GM10248 (cell line): ENCODE data around the gene TMEM33.

ENCODE experiments used
- CTCF ChIA-PET: fragments of 300-600 bp; sonication (Branson Sonifier 250); formaldehyde crosslinking; extraction: SDS; loops from one replicate; lab custom pipeline; 2021; ENCODE audit warnings: antibody characterized with exemption; lab: Yijun Ruan, JAX
- POLR2A ChIA-PET: fragments of 350-650 bp; sonication (Branson Sonifier 250); formaldehyde crosslinking; extraction: SDS; loops from one replicate; lab custom pipeline; 2020; ENCODE audit warnings: antibody characterized with exemption; lab: Yijun Ruan, JAX
- DNase-seq: peaks from one replicate; pipeline ENCODE4 v3.0.0; 2012; ENCODE audit errors: extremely low spot score
- TF ChIP-seq, protein P1 (sequence below): IDR thresholded peaks from 2 replicates; pipeline ENCODE4 v1.5.1; 2012; ENCODE audit warnings: mild to moderate bottlenecking, low read depth; ENCODE audit errors: extremely low read depth, missing control alignments, control extremely low read depth

The TMEM33 gene

DNA sequence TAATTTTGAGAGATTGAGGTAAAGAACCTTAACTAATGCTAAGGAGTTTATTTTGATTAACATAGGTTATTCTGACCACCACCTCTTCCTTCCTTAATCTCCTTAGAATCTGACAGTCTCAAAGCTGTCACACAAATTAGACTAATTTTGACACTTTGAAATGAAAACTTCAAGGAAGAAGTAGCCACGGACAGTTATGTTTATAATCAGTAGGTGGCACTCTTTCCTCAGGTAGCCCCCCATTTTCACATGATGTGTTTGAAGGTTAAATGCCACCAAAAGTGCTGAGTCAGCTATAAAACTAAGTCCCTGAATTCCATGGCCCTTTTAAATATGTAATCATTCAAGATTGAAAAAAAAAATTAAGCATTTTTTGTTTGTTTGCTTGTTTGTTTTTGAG lies 22.4 kb downstream of the TMEM33 start:
- CTCF ChIA-PET: interaction anchor here (0.9 to 2.6 kb wide), 7 partner anchors 9 to 562 kb away, joined by 3 to 11 read pairs (median 4); no protein-coding TSS in a partner anchor
- POLR2A ChIA-PET: no interaction called here
- peak; percentile 50 for DNase-seq

DNA sequence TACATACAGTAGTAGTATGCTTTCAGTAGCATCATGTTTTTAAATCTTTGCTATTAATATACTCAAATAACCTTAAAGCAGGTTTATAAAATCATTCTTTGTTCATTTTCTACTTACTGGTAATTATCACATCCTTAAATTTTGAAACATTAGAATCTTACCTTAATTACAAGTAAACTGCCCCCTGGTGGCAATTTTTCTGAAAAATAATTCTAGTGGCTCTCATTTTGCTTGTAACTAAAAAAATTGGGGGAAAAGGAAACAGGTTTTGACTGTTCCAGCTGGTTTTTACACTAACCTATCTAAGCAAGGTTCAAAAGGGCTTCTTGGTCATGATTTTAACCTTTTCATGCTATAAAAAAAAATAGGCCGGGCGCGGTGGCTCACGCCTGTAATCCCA lies 27.9 kb downstream of the TMEM33 start:
- ChIA-PET POLR2A (no interaction called here), CTCF (interaction anchor here (0.9 to 1.8 kb wide), 3 partner anchors 9 to 48 kb away, joined by 3 to 10 read pairs (median 3); no protein-coding TSS in a partner anchor)
- DNase-seq: no peak
- TF ChIP-seq, protein P1, sequence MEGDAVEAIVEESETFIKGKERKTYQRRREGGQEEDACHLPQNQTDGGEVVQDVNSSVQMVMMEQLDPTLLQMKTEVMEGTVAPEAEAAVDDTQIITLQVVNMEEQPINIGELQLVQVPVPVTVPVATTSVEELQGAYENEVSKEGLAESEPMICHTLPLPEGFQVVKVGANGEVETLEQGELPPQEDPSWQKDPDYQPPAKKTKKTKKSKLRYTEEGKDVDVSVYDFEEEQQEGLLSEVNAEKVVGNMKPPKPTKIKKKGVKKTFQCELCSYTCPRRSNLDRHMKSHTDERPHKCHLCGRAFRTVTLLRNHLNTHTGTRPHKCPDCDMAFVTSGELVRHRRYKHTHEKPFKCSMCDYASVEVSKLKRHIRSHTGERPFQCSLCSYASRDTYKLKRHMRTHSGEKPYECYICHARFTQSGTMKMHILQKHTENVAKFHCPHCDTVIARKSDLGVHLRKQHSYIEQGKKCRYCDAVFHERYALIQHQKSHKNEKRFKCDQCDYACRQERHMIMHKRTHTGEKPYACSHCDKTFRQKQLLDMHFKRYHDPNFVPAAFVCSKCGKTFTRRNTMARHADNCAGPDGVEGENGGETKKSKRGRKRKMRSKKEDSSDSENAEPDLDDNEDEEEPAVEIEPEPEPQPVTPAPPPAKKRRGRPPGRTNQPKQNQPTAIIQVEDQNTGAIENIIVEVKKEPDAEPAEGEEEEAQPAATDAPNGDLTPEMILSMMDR: no peak

More for the DNA sequence above, 22.4 kb downstream of the TMEM33 start:
- TF ChIP-seq, protein P1: peak; percentile 50

DNA sequence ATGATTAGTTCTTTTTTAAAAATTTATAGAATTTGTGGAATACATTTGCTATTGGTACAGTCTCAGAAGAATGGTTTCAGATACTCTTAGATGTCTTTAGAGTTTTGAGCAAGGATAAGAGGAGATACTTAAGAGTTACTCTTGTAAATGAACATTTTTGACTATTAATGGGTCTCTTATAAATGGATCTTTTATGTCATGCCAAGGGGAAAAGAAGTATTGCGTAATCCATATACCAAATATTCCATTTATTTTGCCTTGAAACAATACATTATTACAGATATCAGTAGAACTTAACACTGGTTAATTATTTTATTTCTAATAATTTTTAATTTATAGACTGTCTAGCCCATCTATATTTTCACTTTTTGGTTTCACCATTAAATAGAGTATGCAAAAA lies 29.2 kb downstream of the TMEM33 start:
- TF ChIP-seq, protein P1: no peak
- no peak for DNase-seq
- ChIA-PET CTCF (interaction anchor here (1.8 to 2.5 kb wide), 2 partner anchors 12 kb away, joined by 6 to 10 read pairs; no protein-coding TSS in a partner anchor), POLR2A (no interaction called here)

DNA sequence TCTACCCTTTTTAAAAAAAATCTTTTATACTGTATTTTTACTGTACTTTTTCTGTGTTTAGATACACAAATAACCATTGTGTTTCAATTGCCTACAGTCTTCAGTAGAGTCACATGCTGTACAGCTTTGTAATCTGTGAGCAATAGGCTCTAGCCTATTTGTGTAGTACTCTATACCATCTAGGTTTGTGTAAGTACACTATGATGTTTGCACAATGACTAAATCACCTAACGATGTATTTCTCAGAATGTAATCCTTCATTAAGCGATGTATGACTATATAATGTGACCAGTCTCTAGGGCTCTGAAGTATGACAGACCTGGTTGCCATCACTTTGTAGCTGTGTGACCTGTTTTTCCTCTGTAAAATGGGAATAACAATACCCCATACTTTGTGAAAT lies 32.2 kb downstream of the TMEM33 start:
- CTCF ChIA-PET: interaction anchor here (1.0 to 2.9 kb wide), 5 partner anchors 10 to 686 kb away, joined by 3 to 11 read pairs (median 4); partner anchors contain the start of gene DCAF4L1
- TF ChIP-seq, protein P1: no peak
- no peak for DNase-seq
- POLR2A ChIA-PET: no interaction called here

DNA sequence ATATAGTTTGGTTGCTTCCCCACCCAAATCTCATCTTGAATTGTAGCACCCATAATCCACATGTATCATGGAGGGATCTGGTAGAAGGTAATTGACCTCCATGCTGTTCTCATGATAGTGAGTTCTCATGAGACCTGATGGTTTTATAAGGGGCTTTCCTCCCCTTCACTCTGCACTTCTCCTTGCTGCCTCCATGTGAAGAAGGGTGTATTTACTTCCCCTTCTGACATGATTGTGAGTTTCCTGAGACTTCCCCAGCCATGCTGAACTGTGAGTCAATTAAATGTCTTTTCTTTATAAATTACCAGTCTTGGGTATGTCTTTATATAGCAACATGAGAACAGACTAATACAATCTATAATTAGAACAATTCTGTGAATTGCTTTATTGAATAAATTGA lies 34.4 kb downstream of the TMEM33 start:
- TF ChIP-seq, protein P1: no peak
- no peak for DNase-seq
- POLR2A ChIA-PET: no interaction called here
- CTCF ChIA-PET: no interaction called here

DNA sequence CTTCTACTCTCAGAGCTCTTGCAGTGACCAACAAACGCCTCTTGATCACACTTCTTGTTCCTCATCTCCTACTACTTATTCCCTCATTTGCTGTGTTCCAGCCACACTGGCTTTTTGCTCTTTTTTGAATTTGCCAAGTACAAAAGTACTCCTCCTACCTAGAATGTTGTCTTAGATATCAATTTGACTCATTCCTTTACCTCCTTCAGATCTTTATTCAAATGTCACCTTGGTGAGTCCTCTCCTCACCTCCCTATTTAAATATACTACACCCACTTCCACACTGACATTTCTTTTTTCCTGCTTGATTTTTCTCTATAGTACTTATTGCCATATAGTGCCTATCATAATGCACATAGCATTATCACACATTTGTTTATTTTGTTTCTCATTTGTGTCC lies 40.1 kb downstream of the TMEM33 start:
- ChIA-PET CTCF (interaction anchor here (1.7 to 2.8 kb wide), 2 partner anchors 9 to 12 kb away, joined by 6 to 10 read pairs; no protein-coding TSS in a partner anchor), POLR2A (no interaction called here)
- TF ChIP-seq, protein P1: no peak
- no peak for DNase-seq
